ENCODE data around the gene APOL5.
"Not testable (repeated sequence)": the region's sequence is repeated elsewhere in the genome, so short reads cannot be mapped to it uniquely, and the experiment has no call there.

Gene APOL5

GRCh38 chr22:35712672-35713071 is 5.0 kb upstream of the APOL5 start:
- DNase-seq, result no peak

- DNase-seq, result no peak
These were observed 1.7 kb downstream of the APOL5 start for GRCh38 chr22:35719212-35719875.

- DNase-seq, result no peak
These were observed 4.3 kb downstream of the APOL5 start for GRCh38 chr22:35721960-35722359.

GRCh38 chr22:35725521-35725920 is 7.8 kb downstream of the APOL5 start:
- DNase-seq, result no peak

GRCh38 chr22:35726398-35726797 is 8.7 kb downstream of the APOL5 start:
- no peak for DNase-seq

GRCh38 chr22:35726933-35727332 is 9.3 kb downstream of the APOL5 start:
- DNase-seq, result no peak

GRCh38 chr22:35727436-35727835 is 9.8 kb downstream of the APOL5 start:
- no peak for DNase-seq

- DNase-seq, result peak; percentile 79
These were observed 11.1 kb downstream of the APOL5 start for GRCh38 chr22:35728639-35729308.

- no peak for DNase-seq
These were observed 11.6 kb downstream of the APOL5 start for GRCh38 chr22:35729309-35729698.

GRCh38 chr22:35731321-35731720 is 13.6 kb downstream of the APOL5 start:
- DNase-seq, result no peak

- no peak for DNase-seq
These were observed 14.4 kb downstream of the APOL5 start for GRCh38 chr22:35732116-35732515.

- DNase-seq, result no peak
These were observed 15.4 kb downstream of the APOL5 start for GRCh38 chr22:35733036-35733435.

GRCh38 chr22:35733791-35734516 is 16.3 kb downstream of the APOL5 start:
- DNase-seq, result no peak

GRCh38 chr22:35734517-35734827 is 16.8 kb downstream of the APOL5 start:
- DNase-seq, result no peak

GRCh38 chr22:35735542-35735941 is 17.9 kb downstream of the APOL5 start:
- no peak for DNase-seq

- no peak for DNase-seq
These were observed 18.5 kb downstream of the APOL5 start for GRCh38 chr22:35736166-35736565.

GRCh38 chr22:35736701-35737100 is 19.0 kb downstream of the APOL5 start:
- no peak for DNase-seq

GRCh38 chr22:35737886-35738285 is 20.2 kb downstream of the APOL5 start:
- not testable (repeated sequence) for DNase-seq

- peak; percentile 6 for DNase-seq
These were observed 21.6 kb downstream of the APOL5 start for GRCh38 chr22:35739076-35739930.

GRCh38 chr22:35739931-35740380 is 22.3 kb downstream of the APOL5 start:
- DNase-seq, result no peak

GRCh38 chr22:35740616-35741015 is 22.9 kb downstream of the APOL5 start:
- DNase-seq, result no peak

- no peak for DNase-seq
These were observed 24.8 kb downstream of the APOL5 start for GRCh38 chr22:35742342-35743100.
